Measurements from ENCODE around the gene MFSD2B.
A peak's percentile ranks its signal among the peaks of the same experiment; 100 is the strongest.

The MFSD2B gene

DNA sequence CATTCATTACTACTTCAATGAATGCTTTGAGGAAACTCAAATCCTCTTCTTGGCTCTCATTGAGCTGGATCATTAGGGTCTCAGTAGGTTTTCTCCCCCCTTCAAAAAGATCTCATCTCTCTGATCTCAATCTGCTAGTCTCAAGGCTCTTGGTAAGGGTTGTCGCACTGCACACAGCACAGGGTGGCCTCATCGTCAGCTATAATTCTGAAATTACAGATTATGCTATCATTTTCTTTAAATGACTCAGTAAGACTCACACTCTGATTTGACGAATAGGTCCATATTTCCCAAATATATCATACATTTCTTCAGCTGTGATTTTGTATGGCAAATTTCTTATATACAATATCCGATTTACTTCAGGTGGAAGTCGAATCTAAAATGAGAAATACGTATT lies 63.9 kb downstream of the MFSD2B start:
- no peak overlapping the region for H3K4me3 ChIP-seq (replicated peaks in 1 of 2; ENCODE audit: low read depth in 2 of 2, low read length in 2 of 2)
- no peak for DNase-seq (ENCODE audit: low read depth in 2 of 2)
- TF ChIP-seq, protein P1, sequence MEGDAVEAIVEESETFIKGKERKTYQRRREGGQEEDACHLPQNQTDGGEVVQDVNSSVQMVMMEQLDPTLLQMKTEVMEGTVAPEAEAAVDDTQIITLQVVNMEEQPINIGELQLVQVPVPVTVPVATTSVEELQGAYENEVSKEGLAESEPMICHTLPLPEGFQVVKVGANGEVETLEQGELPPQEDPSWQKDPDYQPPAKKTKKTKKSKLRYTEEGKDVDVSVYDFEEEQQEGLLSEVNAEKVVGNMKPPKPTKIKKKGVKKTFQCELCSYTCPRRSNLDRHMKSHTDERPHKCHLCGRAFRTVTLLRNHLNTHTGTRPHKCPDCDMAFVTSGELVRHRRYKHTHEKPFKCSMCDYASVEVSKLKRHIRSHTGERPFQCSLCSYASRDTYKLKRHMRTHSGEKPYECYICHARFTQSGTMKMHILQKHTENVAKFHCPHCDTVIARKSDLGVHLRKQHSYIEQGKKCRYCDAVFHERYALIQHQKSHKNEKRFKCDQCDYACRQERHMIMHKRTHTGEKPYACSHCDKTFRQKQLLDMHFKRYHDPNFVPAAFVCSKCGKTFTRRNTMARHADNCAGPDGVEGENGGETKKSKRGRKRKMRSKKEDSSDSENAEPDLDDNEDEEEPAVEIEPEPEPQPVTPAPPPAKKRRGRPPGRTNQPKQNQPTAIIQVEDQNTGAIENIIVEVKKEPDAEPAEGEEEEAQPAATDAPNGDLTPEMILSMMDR (IDR thresholded peaks at IDR 0.05; ENCODE audit: low read depth, low read length), result no peak

DNA sequence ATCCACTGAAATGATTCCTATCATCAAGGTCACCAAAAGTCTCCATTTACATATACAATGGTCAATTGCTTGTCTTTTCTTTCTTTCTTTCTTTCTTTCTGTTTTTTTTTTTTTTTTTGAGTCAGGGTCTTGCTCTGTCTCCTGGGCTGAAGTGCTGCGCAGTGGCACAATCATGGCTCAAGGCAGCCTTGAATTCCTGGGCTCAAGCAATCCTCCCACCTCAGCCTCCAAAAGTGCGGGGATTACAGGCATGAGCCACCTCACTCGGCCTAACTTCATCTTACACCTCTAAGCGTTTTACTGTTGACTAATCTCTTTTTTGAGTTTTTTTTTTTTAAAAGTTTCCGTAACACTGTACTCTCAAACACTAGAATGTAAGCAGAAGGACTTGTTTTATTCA lies 65.4 kb downstream of the MFSD2B start:
- no peak for DNase-seq (ENCODE audit: low read depth in 2 of 2)
- H3K4me3 ChIP-seq (replicated peaks in 1 of 2; ENCODE audit: low read depth in 2 of 2, low read length in 2 of 2), result peak overlapping the region; percentile 84 to 89
- TF ChIP-seq, protein P1 (IDR thresholded peaks at IDR 0.05; ENCODE audit: low read depth, low read length), result no peak

Data from cardiac fibroblast (primary cell).